Upper lobe of left lung (tissue), 6 donors: ENCODE measurements around the gene OR52L1. TPM values are rescaled to one million over a fixed set of nuclear protein-coding genes. Genes with fewer than 3 reads are reported as not detected.

ENCODE experiments used
- ATAC-seq, 2 donors: fragments of 200-7000 bp; cut with Tn5 transposase; one replicate each; pipeline ENCODE4 v1.9.1; 2022; ENCODE audit warnings: mild to moderate bottlenecking in 2 of 2, moderate library complexity in 2 of 2; ENCODE audit not compliant: low FRiP score in 2 of 2
- DNase-seq, 2 donors: peaks; one replicate each; pipeline ENCODE4 v3.0.0-alpha.2; 2019 to 2020
- H3K27ac ChIP-seq, 4 donors: fragments of 200-600 bp; sonication (generic); one replicate each; pipeline ENCODE4 v1.5.1; 2016 to 2019
- H3K27me3 ChIP-seq, 4 donors: fragments of 200-600 bp; sonication (generic); one replicate each; pipeline ENCODE4 v1.5.1; 2017 to 2019
- H3K36me3 ChIP-seq, 4 donors: fragments of 200-600 bp; sonication (generic); one replicate each; pipeline ENCODE4 v1.5.1; 2016 to 2019
- H3K4me1 ChIP-seq, 4 donors: fragments of 200-600 bp; sonication (generic); one replicate each; pipeline ENCODE4 v1.5.1; 2018 to 2019
- H3K4me3 ChIP-seq, 4 donors: fragments of 200-600 bp; sonication (generic); one replicate each; pipeline ENCODE4 v1.5.1; 2017 to 2019; ENCODE audit warnings: mild to moderate bottlenecking in 2 of 4, moderate library complexity in 1 of 4
- H3K9me3 ChIP-seq, 4 donors: fragments of 200-600 bp; sonication (generic); one replicate each; pipeline ENCODE4 v1.5.1; 2018 to 2019
- EP300 ChIP-seq, 4 donors: sonication (generic); formaldehyde crosslinking; IDR thresholded peaks; one replicate each; pipeline ENCODE4 v1.5.1; 2017; ENCODE audit warnings: antibody characterized with exemption in 4 of 4, control low read depth in 2 of 4
- POLR2A ChIP-seq, 4 donors: fragments of 450-650 bp; IDR thresholded peaks; one replicate each; pipeline ENCODE4 v1.5.1; 2016 to 2017; ENCODE audit warnings: antibody characterized with exemption in 4 of 4, mild to moderate bottlenecking in 2 of 4
- POLR2AphosphoS5 ChIP-seq, 2 donors: sonication (generic); formaldehyde crosslinking; IDR thresholded peaks; one replicate each; pipeline ENCODE4 v1.5.1; 2017; ENCODE audit warnings: antibody characterized with exemption in 2 of 2
- WGBS, 2 donors: methylation state at CpG; one replicate each; pipeline ENCODE4 v1.1.5; 2017 to 2018; 5-methylcytosine and 5-hydroxymethylcytosine counted together
- total RNA-seq, 6 donors: library from RNA; depleted of rRNA in 4 of 6; stranded (reverse); fragments of >200 nt in 4 of 6; gene quantifications; one replicate each; pipeline versions ENCODE4 v1.1.0 to v1.2.1, GENCODE V29; 2016 to 2021
- TF ChIP-seq, protein P1 (sequence below), 6 experiments: fragments of 450-650 bp in 4 of 6; fragments of 200-600 bp in 2 of 6; sonication (generic) in 2 of 6; IDR thresholded peaks; one replicate each; pipeline ENCODE4 v1.5.1; 2016 to 2019; ENCODE audit warnings: antibody characterized with exemption in 6 of 6
- donor health status: DM: no; HTN: no; CAD: no; lungs with moderate emphysema.
- donor health status: DM: no; HTN: yes; CAD: no; lungs with severe emphysema.

Gene OR52L1
- total RNA-seq, 6 donors from 2014 or later = not detected

DNA sequence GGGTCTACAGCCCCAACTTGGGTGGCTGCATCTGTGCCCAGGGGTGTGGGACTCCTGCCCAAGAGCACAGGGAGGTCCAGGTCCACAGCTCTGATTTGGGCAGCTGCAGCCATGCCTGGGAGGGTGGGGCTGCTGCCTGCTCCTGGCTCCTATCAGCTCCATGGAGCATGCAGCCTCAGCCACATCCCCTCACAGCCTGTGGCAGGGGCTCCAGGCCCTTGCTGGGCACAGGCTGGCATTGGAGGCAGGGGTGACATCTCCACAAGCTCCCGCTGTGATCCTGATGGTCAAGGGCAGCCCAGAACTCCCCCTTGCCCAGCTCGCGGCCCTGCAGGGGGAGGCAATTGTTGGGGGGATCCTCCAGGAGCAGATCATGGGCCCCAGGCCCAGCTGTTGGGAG, 26.3 kb upstream of the OR52L1 start:
- Histone ChIP-seq H3K27me3 (no peaks in the 10 kb centered on the region), H3K4me3 (no peak overlapping the region), H3K27ac (no peak overlapping the region), H3K4me1 (no peaks in the 10 kb centered on the region), H3K36me3 (no peaks in the 10 kb centered on the region), H3K9me3 (peaks cover 0 to 4% (median 0%) of the 10 kb centered on the region in 4 donors)
- WGBS, 2 donors = 100% methylated on average over 3 of the region's 3 CpGs; no CpG with 5 or more reads in 1 of the 2 donors
- DNase-seq = peak in 1 of 2 donors; percentile 42
- ATAC-seq = no peak
- TF ChIP-seq, protein P1, sequence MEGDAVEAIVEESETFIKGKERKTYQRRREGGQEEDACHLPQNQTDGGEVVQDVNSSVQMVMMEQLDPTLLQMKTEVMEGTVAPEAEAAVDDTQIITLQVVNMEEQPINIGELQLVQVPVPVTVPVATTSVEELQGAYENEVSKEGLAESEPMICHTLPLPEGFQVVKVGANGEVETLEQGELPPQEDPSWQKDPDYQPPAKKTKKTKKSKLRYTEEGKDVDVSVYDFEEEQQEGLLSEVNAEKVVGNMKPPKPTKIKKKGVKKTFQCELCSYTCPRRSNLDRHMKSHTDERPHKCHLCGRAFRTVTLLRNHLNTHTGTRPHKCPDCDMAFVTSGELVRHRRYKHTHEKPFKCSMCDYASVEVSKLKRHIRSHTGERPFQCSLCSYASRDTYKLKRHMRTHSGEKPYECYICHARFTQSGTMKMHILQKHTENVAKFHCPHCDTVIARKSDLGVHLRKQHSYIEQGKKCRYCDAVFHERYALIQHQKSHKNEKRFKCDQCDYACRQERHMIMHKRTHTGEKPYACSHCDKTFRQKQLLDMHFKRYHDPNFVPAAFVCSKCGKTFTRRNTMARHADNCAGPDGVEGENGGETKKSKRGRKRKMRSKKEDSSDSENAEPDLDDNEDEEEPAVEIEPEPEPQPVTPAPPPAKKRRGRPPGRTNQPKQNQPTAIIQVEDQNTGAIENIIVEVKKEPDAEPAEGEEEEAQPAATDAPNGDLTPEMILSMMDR (IDR thresholded peaks at IDR 0.05) = no peak
- no peak for TF ChIP-seq POLR2A (IDR thresholded peaks at IDR 0.05)

DNA sequence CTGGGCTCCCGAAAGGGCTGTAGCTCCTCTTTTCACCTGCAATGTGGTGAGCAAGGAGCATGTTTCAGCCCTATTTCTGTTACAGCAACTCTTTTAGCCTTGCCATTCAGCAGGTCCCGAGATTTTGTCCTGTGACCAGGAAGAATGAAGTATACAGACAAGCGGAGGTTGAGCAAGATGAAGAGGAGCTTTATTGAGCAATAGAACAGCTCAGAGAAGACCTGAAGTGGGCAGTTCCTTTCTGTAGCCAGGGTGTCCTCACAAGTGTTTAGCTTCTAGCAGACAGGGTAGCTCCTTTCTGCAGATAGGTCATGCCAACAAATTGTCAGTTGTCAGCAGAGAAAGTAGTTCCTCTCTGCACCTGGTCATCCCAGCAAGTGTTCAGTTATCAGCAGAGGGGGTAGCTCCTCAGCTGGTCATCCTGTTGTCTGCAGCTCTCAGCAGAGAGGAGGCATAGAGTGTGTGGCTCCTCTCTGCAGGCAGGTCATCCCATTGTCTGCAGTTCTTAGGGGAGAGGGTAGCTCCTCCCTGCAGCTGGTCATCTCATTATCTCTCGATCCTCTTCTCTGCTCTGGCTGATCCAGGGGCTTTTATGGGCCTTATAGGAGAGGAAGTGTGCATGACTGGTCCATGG, 25.4 kb upstream of the OR52L1 start:
- no peak overlapping the region for H3K4me3 ChIP-seq
- 70 to 75% methylated on average over 4 of the region's 4 CpGs for WGBS, 2 donors
- H3K27me3 ChIP-seq = no peaks in the 10 kb centered on the region
- TF ChIP-seq POLR2AphosphoS5 (IDR thresholded peaks at IDR 0.05) = no peak
- TF ChIP-seq POLR2A (IDR thresholded peaks at IDR 0.05) = no peak
- no peak for TF ChIP-seq EP300 (IDR thresholded peaks at IDR 0.05)
- TF ChIP-seq, protein P1 (IDR thresholded peaks at IDR 0.05) = no peak
- ATAC-seq = peak; percentile 10 to 67
- H3K27ac ChIP-seq = no peak overlapping the region
- no peak for DNase-seq
- peaks cover 0 to 2% (median 0%) of the 10 kb centered on the region in 4 donors for H3K9me3 ChIP-seq
- H3K4me1 ChIP-seq = no peaks in the 10 kb centered on the region
- H3K36me3 ChIP-seq = no peaks in the 10 kb centered on the region

DNA sequence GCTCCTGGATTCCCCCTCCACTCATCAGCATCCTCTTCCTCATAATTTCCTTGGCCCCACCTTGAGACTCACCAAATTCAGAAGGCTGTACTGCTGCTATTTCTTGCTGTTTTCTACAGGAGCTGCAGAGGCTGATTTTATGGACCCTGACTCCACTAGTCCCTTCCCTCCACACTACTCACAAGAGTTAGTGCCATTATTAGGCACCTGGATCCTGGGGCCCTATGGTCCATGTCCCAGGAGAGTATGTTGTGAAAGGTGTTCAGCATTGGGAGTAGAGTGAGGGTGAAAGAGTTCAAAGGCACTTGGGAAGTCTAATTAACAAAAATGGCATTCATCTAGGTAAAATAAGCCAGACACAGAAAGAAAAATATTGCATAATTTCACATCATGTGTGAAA, 20.1 kb upstream of the OR52L1 start, which contains the start of gene OR56A4:
Gene OR56A4, minus strand, starts transcription at position 101 of the 400 bp plus-strand sequence. CDS start 3,954 bp downstream, outside the sequence.
- no peaks in the 10 kb centered on the region for H3K36me3 ChIP-seq
- ATAC-seq = no peak
- no peaks in the 10 kb centered on the region for H3K9me3 ChIP-seq
- H3K27me3 ChIP-seq = no peaks in the 10 kb centered on the region
- H3K4me3 ChIP-seq = no peak within 1 kb of the TSS
- TF ChIP-seq POLR2A (IDR thresholded peaks at IDR 0.05) = no peak
- TF ChIP-seq, protein P1 (IDR thresholded peaks at IDR 0.05) = no peak
- H3K27ac ChIP-seq = no peak within 1 kb of the TSS
- H3K4me1 ChIP-seq = no peaks in the 10 kb centered on the region
- no peak for DNase-seq

DNA sequence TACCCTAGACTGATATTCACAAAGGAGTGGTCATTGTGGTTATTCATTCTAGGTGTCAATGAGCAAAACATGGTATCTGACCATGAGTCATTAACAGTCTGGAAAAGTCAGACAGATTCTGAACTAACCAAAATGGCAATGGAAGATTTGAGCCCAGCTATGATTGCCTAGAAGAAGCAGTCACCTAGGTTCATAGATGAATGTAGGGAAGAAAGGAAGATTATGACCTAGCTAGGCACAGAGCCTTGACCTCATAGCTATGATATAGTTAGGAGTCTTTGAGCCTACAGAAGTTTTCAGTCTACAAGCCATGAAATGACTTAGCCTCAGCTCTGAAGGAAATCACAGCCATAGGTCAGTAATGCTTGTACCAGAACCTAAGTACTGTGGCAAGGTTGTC, 19.6 kb upstream of the OR52L1 start:
- no peak for ATAC-seq
- no peaks in the 10 kb centered on the region for H3K9me3 ChIP-seq

More for the DNA sequence above, 19.6 kb upstream of the OR52L1 start:
- no peak for DNase-seq
- no peaks in the 10 kb centered on the region for H3K27me3 ChIP-seq
- H3K36me3 ChIP-seq = no peaks in the 10 kb centered on the region
- H3K4me3 ChIP-seq = no peak overlapping the region
- H3K4me1 ChIP-seq = no peaks in the 10 kb centered on the region
- no peak for TF ChIP-seq POLR2A (IDR thresholded peaks at IDR 0.05)
- TF ChIP-seq, protein P1 (IDR thresholded peaks at IDR 0.05) = no peak
- TF ChIP-seq POLR2AphosphoS5 (IDR thresholded peaks at IDR 0.05) = no peak
- no peak for TF ChIP-seq EP300 (IDR thresholded peaks at IDR 0.05)
- no peak overlapping the region for H3K27ac ChIP-seq
